ENCODE measurements around the gene RAB25.

DNA sequence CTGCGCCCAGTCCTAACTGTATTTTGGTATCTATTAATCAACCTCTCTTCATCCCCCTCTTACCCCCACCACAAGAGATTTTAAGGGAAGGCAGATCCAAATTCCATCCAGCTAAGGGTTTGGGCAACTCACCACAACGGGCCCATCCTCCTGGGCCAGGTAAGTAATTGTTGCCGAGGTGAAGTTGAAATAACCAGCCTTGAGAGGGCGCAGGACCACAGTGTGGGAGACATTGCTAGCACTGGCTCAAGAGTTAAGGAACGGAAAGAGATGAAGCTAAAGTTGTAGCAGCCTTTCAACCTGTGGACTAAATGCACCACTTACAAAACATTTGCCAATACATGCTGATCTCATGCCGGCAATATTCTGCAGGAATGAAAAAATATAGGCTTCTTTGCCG is 46.1 kb upstream of the RAB25 start:
- TF ChIP-seq, protein P1, sequence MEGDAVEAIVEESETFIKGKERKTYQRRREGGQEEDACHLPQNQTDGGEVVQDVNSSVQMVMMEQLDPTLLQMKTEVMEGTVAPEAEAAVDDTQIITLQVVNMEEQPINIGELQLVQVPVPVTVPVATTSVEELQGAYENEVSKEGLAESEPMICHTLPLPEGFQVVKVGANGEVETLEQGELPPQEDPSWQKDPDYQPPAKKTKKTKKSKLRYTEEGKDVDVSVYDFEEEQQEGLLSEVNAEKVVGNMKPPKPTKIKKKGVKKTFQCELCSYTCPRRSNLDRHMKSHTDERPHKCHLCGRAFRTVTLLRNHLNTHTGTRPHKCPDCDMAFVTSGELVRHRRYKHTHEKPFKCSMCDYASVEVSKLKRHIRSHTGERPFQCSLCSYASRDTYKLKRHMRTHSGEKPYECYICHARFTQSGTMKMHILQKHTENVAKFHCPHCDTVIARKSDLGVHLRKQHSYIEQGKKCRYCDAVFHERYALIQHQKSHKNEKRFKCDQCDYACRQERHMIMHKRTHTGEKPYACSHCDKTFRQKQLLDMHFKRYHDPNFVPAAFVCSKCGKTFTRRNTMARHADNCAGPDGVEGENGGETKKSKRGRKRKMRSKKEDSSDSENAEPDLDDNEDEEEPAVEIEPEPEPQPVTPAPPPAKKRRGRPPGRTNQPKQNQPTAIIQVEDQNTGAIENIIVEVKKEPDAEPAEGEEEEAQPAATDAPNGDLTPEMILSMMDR (IDR thresholded peaks at IDR 0.05; ENCODE audit: insufficient read depth, low read depth, low read length): no peak
- no peak for TF ChIP-seq EZH2 (IDR thresholded peaks at IDR 0.05; ENCODE audit: insufficient read depth, low read length)

All from astrocyte (in vitro differentiated cells and primary cell).